Nephron progenitor cell (in vitro differentiated cells): ENCODE measurements around the gene LRP4.

Experiments used
- DNase-seq: peaks from one replicate; pipeline ENCODE4 v3.0.0; 2021
- H3K27ac Mint-ChIP-seq: 2 replicates; pipeline ENCODE4 v1.8.0; 2021; ENCODE audit warnings: mild to moderate bottlenecking, moderate library complexity, mixed read lengths
- H3K27me3 Mint-ChIP-seq: 2 replicates; pipeline ENCODE4 v1.8.0; 2021; ENCODE audit warnings: mild to moderate bottlenecking, low read depth, mixed read lengths; ENCODE audit not compliant: poor library complexity
- H3K36me3 Mint-ChIP-seq: 2 replicates; pipeline ENCODE4 v1.8.0; 2021; ENCODE audit warnings: low read depth, mixed read lengths
- H3K4me1 Mint-ChIP-seq: 2 replicates; pipeline ENCODE4 v1.8.0; 2021; ENCODE audit warnings: mixed read lengths
- H3K4me3 Mint-ChIP-seq: 2 replicates; pipeline ENCODE4 v1.8.0; 2021; ENCODE audit warnings: mild to moderate bottlenecking, moderate library complexity, mixed read lengths
- H3K9me3 Mint-ChIP-seq: 2 replicates; pipeline ENCODE4 v1.8.0; 2021; ENCODE audit warnings: mild to moderate bottlenecking, moderate library complexity, mixed read lengths
- TF ChIP-seq, protein P1 (sequence below): fragments of 200-600 bp; sonication (generic); IDR thresholded peaks from 2 replicates; pipeline ENCODE4 v1.5.0; 2021; ENCODE audit warnings: antibody characterized with exemption

Gene LRP4

DNA sequence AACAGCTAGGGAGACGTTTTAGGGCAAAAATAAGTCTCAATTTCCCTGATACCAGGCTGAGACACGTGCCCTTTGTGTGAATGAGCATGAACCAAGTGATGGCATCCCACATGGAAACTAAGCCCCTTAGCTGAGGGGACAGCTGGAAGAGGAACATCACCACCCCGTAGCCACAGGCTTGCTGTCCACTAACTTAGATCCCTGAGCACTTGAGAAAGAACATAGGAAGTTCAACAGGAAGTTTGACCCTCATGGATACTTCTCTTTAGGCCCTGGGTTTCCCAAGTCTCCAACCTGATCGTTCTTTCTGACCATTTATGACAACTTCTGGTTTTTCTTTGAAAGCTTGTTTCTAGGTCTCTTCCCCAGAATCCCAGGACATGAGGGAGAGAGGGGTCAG lies 60.7 kb downstream of the LRP4 start:
- H3K27me3 Mint-ChIP-seq = no peaks in the 10 kb centered on the region
- no peaks in the 10 kb centered on the region for H3K4me1 Mint-ChIP-seq
- peak overlapping the region; percentile 66 for H3K27ac Mint-ChIP-seq
- no peaks in the 10 kb centered on the region for H3K9me3 Mint-ChIP-seq
- no peak for DNase-seq
- H3K4me3 Mint-ChIP-seq = no peak overlapping the region
- peaks cover 60% of the 10 kb centered on the region for H3K36me3 Mint-ChIP-seq
- TF ChIP-seq, protein P1, sequence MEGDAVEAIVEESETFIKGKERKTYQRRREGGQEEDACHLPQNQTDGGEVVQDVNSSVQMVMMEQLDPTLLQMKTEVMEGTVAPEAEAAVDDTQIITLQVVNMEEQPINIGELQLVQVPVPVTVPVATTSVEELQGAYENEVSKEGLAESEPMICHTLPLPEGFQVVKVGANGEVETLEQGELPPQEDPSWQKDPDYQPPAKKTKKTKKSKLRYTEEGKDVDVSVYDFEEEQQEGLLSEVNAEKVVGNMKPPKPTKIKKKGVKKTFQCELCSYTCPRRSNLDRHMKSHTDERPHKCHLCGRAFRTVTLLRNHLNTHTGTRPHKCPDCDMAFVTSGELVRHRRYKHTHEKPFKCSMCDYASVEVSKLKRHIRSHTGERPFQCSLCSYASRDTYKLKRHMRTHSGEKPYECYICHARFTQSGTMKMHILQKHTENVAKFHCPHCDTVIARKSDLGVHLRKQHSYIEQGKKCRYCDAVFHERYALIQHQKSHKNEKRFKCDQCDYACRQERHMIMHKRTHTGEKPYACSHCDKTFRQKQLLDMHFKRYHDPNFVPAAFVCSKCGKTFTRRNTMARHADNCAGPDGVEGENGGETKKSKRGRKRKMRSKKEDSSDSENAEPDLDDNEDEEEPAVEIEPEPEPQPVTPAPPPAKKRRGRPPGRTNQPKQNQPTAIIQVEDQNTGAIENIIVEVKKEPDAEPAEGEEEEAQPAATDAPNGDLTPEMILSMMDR = no peak

DNA sequence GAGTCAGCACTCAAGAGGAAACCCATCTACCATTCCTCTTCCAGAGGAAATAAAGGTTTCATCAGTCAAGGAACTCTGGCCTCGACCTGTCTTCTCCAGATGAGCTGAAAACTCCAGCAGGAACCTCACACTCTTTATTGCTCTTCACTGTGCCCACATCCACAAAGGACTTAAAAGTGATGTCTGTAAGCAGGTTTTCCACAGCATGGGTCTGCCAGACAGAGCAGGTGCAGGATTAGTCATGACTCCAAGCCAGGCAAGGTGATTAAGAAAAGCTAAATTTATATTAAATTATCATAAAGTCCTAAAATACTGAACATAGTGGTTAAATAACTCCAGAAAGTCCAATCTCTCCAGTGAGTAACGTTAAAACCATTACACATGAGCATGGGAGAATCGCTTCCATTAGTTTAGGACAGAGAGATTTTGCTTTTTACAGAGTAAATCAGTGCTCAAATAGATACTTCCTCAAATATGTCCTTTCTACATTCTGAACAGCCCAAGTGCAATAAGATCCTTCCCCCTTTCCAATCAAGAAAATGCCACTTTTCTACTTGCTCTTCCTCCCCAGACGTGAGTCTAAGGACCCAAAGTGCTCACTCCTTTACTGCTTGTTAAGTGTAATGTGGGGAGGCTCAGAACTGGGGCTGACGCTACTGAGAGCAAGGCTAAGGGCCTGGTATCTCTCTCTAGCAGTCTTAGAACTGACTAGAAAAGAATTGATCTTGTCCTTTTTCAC lies 61.6 kb downstream of the LRP4 start:
- H3K27ac Mint-ChIP-seq = peak overlapping the region; percentile 70
- TF ChIP-seq, protein P1 = no peak
- no peak for DNase-seq
- no peak overlapping the region for H3K4me3 Mint-ChIP-seq
- H3K4me1 Mint-ChIP-seq = no peaks in the 10 kb centered on the region
- peaks cover 52% of the 10 kb centered on the region for H3K36me3 Mint-ChIP-seq
- no peaks in the 10 kb centered on the region for H3K9me3 Mint-ChIP-seq
- no peaks in the 10 kb centered on the region for H3K27me3 Mint-ChIP-seq

DNA sequence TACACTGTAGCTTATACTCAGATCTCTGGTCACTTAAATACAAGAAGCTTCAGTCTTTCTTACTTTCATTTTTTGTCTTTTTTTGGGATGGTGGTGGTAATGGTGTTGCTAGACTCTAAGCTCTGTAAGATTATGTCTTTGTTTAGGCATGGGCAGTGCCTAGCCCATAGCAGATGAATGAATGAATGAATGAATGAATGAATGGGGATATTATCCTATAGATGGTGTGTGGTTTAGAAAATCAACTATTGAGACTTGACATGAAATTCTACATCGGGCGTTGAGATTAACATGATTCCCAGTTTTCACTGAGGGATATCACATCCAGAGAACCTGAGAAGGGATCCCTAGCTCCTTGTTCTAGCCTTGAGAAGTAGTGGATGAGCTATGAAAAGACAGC lies 62.5 kb downstream of the LRP4 start:
- no peak for DNase-seq
- H3K9me3 Mint-ChIP-seq = peaks cover 4% of the 10 kb centered on the region
- H3K27me3 Mint-ChIP-seq = no peaks in the 10 kb centered on the region
- no peaks in the 10 kb centered on the region for H3K4me1 Mint-ChIP-seq
- peaks cover 50% of the 10 kb centered on the region for H3K36me3 Mint-ChIP-seq
- TF ChIP-seq, protein P1 = no peak
- H3K27ac Mint-ChIP-seq = no peak overlapping the region
- H3K4me3 Mint-ChIP-seq = no peak overlapping the region

DNA sequence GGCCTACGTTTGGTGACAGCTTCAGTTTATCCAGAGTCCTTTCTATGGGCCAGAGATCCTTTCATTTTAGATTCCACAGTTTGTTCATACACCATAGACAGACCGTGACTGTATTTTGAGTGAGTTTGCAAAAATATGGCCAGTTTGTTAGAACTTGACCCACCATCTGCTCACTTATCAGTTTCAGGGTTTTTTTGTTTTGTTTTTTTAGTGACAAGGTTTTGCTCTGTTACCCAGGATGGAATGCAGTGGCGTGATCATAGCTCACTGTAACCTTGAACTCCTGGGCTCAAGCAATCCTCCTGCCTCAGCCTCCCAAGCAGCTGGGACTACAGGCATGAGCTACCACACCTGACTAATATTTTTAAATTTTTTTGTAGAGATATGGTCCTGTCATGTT lies 63.2 kb downstream of the LRP4 start:
- Mint-ChIP-seq H3K27ac (no peak overlapping the region), H3K36me3 (peaks cover 43% of the 10 kb centered on the region), H3K27me3 (no peaks in the 10 kb centered on the region), H3K4me1 (no peaks in the 10 kb centered on the region), H3K4me3 (no peak overlapping the region), H3K9me3 (peaks cover 4% of the 10 kb centered on the region)
- no peak for DNase-seq
- TF ChIP-seq, protein P1 = no peak

DNA sequence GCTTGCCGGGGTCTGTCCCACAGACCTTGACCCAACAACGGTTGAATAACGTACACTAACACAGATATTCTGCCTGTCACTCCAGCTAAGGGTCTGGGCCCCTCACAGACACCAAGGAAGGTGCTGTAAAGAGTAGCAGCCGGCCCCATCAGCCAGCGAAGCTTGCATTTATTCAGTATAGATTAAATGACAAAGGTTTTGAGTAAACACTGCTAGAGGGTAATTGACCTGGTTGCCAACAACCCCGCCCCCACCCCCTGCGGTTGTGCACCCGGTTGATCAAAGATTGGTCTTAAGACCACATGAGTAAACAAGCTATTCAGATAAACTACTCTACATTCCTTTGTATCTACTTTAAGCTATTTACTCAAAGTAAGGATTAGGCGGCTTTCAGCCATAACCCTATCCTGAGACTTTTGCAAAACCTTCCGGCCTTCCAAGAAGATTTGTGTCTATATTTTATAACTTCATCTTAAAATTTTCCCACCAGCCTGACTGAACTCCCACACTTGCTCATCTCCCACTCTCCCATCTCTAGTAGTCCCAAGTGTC lies 67.4 kb downstream of the LRP4 start:
- Mint-ChIP-seq H3K36me3 (peaks cover 20% of the 10 kb centered on the region), H3K27ac (peak overlapping the region; percentile 72), H3K27me3 (peaks cover 5% of the 10 kb centered on the region), H3K4me1 (peaks cover 11% of the 10 kb centered on the region), H3K4me3 (no peak overlapping the region), H3K9me3 (peaks cover 11% of the 10 kb centered on the region)
- DNase-seq = no peak
- TF ChIP-seq, protein P1 = no peak

DNA sequence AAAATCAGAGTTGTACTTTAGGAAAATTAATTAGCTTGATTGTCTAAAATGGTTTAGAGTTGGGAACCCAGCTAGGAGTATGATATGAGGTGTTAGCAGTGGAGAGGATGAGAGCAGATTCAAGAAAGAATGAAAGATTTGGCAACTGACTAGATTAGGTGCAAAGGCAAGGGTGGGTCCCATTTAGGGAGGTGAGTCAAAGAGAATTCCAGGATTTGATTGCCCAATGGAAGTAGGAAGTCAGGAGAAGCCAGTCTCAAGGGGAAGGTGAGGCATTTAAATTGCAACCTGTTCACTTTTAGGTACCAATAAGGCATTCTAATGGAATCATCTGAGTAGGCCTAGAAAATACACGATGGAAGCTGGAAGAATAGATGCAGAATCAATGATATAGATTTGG lies 68.7 kb downstream of the LRP4 start:
- TF ChIP-seq, protein P1 = no peak
- no peak for DNase-seq
- Mint-ChIP-seq H3K4me1 (peaks cover 21% of the 10 kb centered on the region), H3K27me3 (peaks cover 5% of the 10 kb centered on the region), H3K9me3 (peaks cover 11% of the 10 kb centered on the region), H3K27ac (no peak overlapping the region), H3K36me3 (peaks cover 15% of the 10 kb centered on the region), H3K4me3 (no peak overlapping the region)
